HL-60 (cell line): ENCODE measurements around the gene KCTD19.
A peak's percentile ranks its signal among the peaks of the same experiment; 100 is the strongest.
"Not testable (repeated sequence)": the region's sequence is repeated elsewhere in the genome, so short reads cannot be mapped to it uniquely, and the experiment has no call there.

ENCODE experiments used
- DNase-seq, 2 experiments: peaks; one replicate each; pipeline ENCODE4 v3.0.0-alpha.2; 2010 to 2020; ENCODE audit warnings: low read depth in 1 of 2, low spot score in 1 of 2
- H3K27ac ChIP-seq: fragments of 250-450 bp; sonication (Bioruptor Pico); replicated peaks from 2 replicates; pipeline ENCODE4 v1.5.1; 2020; ENCODE audit warnings: mild to moderate bottlenecking, moderate library complexity
- H3K27me3 ChIP-seq: fragments of 250-450 bp; sonication (Bioruptor Pico); 2 replicates; pipeline ENCODE4 v1.5.1; 2021; ENCODE audit warnings: mild to moderate bottlenecking, moderate library complexity; ENCODE audit not compliant: insufficient read depth, poor library complexity, severe bottlenecking
- H3K4me3 ChIP-seq: replicated peaks from 2 replicates; pipeline ENCODE4 v1.5.1; 2011; ENCODE audit warnings: mild to moderate bottlenecking, control low read depth, low read length; ENCODE audit not compliant: insufficient read depth
- GABPA ChIP-seq: IDR thresholded peaks from 2 replicates; pipeline ENCODE4 v1.6.1; 2012; ENCODE audit warnings: low read depth
- POLR2AphosphoS5 ChIP-seq: IDR thresholded peaks from 2 replicates; pipeline ENCODE4 v1.6.1; 2012; ENCODE audit warnings: low read depth
- SPI1 ChIP-seq: IDR thresholded peaks from 2 replicates; pipeline ENCODE4 v1.6.1; 2012; ENCODE audit warnings: low read depth, mild to moderate bottlenecking, borderline replicate concordance
- TF ChIP-seq, protein P1 (sequence below): IDR thresholded peaks from 2 replicates; pipeline ENCODE4 v1.6.1; 2012; ENCODE audit warnings: low read depth; ENCODE audit not compliant: insufficient replicate concordance
- TF ChIP-seq, protein P2 (sequence below): IDR thresholded peaks from one replicate; pipeline ENCODE4 v1.5.1; 2011; ENCODE audit warnings: low read length, control low read depth, inconsistent platforms; ENCODE audit not compliant: insufficient read depth

Gene KCTD19

DNA sequence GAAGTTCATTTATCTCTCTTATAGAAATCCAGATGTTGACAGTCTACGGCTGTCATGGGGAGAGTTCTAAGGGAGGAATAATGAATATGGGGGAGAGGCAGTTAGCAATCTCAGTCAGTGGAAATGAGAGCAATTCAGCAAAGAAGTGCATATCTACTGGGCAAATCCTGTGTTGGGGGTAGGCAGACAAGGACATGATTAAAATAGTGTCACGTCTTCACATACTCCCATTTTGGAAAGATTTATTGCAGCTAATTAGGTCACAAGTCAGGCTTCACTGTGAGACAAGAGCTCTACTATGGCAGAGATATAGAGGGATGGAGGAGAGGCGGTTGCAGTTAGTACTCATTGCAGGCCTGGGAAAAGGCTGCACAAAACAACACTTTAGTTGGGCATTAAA, 29.9 kb upstream of the KCTD19 start:
- Histone ChIP-seq H3K27me3 (peaks cover 6% of the 10 kb centered on the region), H3K4me3 (no peak overlapping the region), H3K27ac (no peak overlapping the region)
- no peak for DNase-seq
- TF ChIP-seq, protein P1, sequence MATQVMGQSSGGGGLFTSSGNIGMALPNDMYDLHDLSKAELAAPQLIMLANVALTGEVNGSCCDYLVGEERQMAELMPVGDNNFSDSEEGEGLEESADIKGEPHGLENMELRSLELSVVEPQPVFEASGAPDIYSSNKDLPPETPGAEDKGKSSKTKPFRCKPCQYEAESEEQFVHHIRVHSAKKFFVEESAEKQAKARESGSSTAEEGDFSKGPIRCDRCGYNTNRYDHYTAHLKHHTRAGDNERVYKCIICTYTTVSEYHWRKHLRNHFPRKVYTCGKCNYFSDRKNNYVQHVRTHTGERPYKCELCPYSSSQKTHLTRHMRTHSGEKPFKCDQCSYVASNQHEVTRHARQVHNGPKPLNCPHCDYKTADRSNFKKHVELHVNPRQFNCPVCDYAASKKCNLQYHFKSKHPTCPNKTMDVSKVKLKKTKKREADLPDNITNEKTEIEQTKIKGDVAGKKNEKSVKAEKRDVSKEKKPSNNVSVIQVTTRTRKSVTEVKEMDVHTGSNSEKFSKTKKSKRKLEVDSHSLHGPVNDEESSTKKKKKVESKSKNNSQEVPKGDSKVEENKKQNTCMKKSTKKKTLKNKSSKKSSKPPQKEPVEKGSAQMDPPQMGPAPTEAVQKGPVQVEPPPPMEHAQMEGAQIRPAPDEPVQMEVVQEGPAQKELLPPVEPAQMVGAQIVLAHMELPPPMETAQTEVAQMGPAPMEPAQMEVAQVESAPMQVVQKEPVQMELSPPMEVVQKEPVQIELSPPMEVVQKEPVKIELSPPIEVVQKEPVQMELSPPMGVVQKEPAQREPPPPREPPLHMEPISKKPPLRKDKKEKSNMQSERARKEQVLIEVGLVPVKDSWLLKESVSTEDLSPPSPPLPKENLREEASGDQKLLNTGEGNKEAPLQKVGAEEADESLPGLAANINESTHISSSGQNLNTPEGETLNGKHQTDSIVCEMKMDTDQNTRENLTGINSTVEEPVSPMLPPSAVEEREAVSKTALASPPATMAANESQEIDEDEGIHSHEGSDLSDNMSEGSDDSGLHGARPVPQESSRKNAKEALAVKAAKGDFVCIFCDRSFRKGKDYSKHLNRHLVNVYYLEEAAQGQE = no peak
- TF ChIP-seq SPI1 (no peak), GABPA (no peak), POLR2AphosphoS5 (no peak)
- TF ChIP-seq, protein P2, sequence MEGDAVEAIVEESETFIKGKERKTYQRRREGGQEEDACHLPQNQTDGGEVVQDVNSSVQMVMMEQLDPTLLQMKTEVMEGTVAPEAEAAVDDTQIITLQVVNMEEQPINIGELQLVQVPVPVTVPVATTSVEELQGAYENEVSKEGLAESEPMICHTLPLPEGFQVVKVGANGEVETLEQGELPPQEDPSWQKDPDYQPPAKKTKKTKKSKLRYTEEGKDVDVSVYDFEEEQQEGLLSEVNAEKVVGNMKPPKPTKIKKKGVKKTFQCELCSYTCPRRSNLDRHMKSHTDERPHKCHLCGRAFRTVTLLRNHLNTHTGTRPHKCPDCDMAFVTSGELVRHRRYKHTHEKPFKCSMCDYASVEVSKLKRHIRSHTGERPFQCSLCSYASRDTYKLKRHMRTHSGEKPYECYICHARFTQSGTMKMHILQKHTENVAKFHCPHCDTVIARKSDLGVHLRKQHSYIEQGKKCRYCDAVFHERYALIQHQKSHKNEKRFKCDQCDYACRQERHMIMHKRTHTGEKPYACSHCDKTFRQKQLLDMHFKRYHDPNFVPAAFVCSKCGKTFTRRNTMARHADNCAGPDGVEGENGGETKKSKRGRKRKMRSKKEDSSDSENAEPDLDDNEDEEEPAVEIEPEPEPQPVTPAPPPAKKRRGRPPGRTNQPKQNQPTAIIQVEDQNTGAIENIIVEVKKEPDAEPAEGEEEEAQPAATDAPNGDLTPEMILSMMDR = no peak

DNA sequence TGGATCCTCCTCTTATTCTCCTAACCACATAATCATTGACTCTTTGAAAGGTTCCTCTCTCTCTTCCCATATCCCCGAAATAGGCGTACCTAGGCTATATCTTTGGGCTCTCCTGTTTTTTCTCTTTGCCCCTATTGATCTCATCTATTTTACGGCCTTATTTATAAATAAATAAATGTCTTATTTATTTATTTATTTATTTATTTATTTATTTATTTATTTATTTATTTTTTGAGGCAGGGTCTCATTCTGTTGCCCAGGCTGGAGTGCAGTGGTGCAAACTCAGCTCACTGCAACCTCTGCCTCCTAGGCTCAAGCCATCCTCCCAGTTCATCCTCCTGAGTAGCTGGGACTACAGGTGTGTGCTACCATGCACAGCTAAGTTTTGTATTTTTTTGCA, 25.9 kb upstream of the KCTD19 start:
- DNase-seq, H3K27ac ChIP-seq, H3K27me3 ChIP-seq, H3K4me3 ChIP-seq: not testable (repeated sequence)

DNA sequence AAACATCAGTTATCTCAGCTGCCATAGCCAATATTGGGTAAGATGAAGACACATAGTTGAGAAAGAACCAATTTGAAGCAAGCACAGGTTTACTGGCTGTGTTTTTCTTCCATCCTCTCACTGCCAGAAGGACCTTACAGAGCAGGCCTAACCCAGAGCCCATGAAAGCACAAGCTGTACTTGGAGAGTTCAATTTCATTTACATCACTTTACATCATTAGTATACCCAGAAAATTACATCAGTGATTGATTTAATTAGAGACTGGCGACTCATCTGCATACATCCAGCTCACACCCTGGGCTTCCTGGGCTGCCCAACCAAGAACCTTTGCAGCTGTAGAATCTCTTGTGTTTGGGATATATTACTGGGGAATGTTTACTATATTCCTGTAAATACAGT, 23.8 kb upstream of the KCTD19 start:
- DNase-seq = no peak
- TF ChIP-seq POLR2AphosphoS5 (no peak), GABPA (no peak), SPI1 (no peak)
- TF ChIP-seq, protein P1 = no peak
- TF ChIP-seq, protein P2 = no peak
- Histone ChIP-seq H3K27me3 (peaks cover 3% of the 10 kb centered on the region), H3K4me3 (no peak overlapping the region), H3K27ac (no peak overlapping the region)

DNA sequence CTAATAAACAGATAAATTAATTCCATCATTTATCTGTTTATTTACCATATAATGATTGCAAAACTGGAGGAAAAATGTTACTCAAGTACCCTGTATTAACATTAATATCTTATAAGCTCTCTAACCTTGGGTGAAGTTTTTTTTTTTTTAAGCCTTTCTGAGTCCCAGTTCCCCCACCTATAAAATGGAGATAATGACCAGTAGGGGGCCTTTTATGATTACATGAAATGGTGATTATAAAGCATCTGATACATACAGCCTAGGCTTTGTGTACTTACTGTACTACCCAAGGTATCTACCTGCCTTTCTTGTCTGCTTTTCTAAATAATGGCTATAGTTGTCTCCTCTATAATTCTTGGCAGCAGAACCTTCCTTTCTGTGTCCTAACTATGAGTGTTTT, 22.6 kb upstream of the KCTD19 start:
- no peak for DNase-seq
- Histone ChIP-seq H3K27me3 (peaks cover 3% of the 10 kb centered on the region), H3K27ac (no peak overlapping the region), H3K4me3 (no peak overlapping the region)
- TF ChIP-seq GABPA (no peak), POLR2AphosphoS5 (no peak)
- TF ChIP-seq, protein P2 = peak; percentile 16
